ENCODE measurements around the gene ZNF639. TPM values are rescaled to one million over a fixed set of nuclear protein-coding genes. Genes with fewer than 3 reads are reported as not detected.
A peak's percentile ranks its signal among the peaks of the same experiment; 100 is the strongest.
"Not testable (repeated sequence)": the region's sequence is repeated elsewhere in the genome, so short reads cannot be mapped to it uniquely, and the experiment has no call there.

The ZNF639 gene, protein sequence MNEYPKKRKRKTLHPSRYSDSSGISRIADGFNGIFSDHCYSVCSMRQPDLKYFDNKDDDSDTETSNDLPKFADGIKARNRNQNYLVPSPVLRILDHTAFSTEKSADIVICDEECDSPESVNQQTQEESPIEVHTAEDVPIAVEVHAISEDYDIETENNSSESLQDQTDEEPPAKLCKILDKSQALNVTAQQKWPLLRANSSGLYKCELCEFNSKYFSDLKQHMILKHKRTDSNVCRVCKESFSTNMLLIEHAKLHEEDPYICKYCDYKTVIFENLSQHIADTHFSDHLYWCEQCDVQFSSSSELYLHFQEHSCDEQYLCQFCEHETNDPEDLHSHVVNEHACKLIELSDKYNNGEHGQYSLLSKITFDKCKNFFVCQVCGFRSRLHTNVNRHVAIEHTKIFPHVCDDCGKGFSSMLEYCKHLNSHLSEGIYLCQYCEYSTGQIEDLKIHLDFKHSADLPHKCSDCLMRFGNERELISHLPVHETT
- 37.1 and 41.4 TPM in 2 replicates for total RNA-seq

DNA sequence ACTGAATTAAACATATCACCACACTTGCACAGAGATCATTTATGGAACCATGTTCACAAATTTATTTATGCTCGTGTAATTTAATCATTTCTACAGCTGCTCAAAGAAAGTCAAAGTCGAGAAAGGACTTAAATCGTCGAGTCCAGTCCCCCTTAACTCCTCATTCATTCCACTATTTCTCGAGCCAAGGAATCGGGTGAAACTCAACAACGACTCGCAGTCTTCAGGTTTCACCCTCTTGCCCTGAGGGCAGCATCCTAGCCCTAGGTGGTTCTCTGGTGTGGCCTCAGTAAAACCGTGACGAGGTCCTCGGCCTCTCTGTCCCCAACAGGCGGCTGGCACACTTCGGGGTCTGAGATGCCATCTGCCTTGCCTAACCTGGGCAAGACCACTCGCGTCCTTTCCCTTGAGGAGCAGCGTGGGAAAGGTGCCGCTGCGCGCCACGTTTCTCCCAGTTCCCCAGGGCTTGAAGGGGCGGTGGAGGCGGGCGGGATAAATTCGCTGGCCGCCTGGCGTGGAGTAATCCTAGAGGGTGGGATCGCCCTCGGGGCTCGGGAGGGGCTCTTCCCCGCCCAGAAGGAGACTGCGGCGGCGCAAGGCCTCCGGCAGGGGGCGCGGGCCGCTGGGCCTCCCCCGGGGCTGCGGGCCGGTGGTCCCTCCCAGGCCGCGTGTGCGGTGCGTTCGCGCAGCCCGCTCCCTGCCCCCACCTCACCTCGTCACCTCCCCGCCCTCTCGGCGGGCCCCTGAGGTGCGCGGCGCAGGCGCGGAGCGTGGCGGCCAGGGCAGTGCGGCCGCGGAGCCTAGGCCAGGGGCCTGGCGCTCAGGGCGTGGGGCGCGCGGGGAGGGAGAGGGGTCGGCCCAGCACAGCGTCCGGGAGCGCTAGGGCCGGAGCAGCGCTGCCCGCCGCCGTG, at the start of gene ZNF639:
TSS of gene ZNF639 (plus strand) at position 746 of the 911 bp plus-strand sequence. CDS start 5,263 bp downstream, outside the sequence.
- H3K36me3 Mint-ChIP-seq (ENCODE audit: low read depth) = peaks cover 12% of the 10 kb centered on the region
- TF ChIP-seq, protein P1, sequence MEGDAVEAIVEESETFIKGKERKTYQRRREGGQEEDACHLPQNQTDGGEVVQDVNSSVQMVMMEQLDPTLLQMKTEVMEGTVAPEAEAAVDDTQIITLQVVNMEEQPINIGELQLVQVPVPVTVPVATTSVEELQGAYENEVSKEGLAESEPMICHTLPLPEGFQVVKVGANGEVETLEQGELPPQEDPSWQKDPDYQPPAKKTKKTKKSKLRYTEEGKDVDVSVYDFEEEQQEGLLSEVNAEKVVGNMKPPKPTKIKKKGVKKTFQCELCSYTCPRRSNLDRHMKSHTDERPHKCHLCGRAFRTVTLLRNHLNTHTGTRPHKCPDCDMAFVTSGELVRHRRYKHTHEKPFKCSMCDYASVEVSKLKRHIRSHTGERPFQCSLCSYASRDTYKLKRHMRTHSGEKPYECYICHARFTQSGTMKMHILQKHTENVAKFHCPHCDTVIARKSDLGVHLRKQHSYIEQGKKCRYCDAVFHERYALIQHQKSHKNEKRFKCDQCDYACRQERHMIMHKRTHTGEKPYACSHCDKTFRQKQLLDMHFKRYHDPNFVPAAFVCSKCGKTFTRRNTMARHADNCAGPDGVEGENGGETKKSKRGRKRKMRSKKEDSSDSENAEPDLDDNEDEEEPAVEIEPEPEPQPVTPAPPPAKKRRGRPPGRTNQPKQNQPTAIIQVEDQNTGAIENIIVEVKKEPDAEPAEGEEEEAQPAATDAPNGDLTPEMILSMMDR (IDR thresholded peaks at IDR 0.05) = peak; percentile 57
- peak within 1 kb of the TSS; percentile 87 for H3K4me3 Mint-ChIP-seq
- ATAC-seq (ENCODE audit: low read depth) (peak; percentile 88), DNase-seq (peak; percentile 89)
- no peaks in the 10 kb centered on the region for H3K9me3 Mint-ChIP-seq
- H3K27me3 Mint-ChIP-seq = no peaks in the 10 kb centered on the region
- H3K27ac Mint-ChIP-seq = peak within 1 kb of the TSS; percentile 89
- ChIA-PET CTCF (interaction anchor here (0.6 to 5.6 kb wide), 10 partner anchors 75 to 888 kb away, joined by 3 to 40 read pairs (median 6); partner anchors contain the start of gene ZMAT3), POLR2A (interaction anchor here (0.6 to 2.3 kb wide), 10 partner anchors 15 to 302 kb away, joined by 3 to 26 read pairs (median 3); partner anchors contain the start of genes ACTL6A and PIK3CA)
- intact Hi-C loops (cut with micrococcal nuclease) = loop anchor here (1.0 to 5.0 kb wide), 10 partner anchors 25 to 1590 kb away; partner anchors contain the start of genes ACTL6A, FXR1, GNB4 and MFN1
- peaks cover 36% of the 10 kb centered on the region for H3K4me1 Mint-ChIP-seq

DNA sequence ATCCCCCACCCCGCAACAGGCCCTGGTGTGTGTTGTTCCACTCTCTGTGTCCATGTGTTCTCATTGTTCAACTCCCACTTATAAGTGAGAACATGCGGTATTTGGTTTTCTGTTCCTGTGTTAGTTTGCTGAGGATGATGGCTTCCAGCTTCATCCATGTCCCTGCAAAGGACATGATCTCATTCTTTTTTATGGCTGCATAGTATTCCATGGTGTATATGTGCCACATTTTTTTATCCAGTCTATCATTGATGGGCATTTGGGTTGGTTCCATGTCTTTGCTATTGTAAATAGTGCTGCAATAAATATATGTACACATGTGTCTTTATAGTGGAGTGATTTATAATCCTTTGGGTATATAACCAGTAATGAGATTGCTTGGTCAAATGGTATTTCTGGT, 48.4 kb upstream of the ZNF639 start:
- H3K27ac Mint-ChIP-seq; intact Hi-C loops (cut with micrococcal nuclease); H3K36me3 Mint-ChIP-seq (ENCODE audit: low read depth); CTCF ChIA-PET; H3K27me3 Mint-ChIP-seq; POLR2A ChIA-PET; H3K4me3 Mint-ChIP-seq; H3K4me1 Mint-ChIP-seq; DNase-seq; ATAC-seq (ENCODE audit: low read depth); H3K9me3 Mint-ChIP-seq: not testable (repeated sequence)

DNA sequence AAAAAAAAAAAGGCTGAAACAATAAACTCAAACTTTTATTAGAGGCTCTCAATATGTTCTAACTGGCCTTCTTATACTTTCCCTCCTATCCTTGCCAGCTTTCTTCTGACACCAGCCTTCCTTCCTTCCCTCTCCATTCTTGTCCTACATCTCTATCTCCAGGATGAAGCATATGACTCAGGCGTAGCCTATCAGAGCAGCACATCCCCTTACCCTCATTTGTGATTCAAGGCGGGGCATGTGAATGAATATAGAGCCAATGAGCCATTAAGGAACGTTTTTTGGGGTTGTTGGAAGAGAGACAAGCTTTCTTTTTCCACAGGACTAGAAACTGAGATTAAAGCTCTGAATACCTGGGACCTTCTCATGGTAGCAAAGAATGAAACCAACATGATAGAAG, 46.8 kb upstream of the ZNF639 start:
- POLR2A ChIA-PET = interaction anchor here (0.7 kb wide), 1 partner anchor 10 kb away, joined by 7 read pairs; no protein-coding TSS in a partner anchor

DNA sequence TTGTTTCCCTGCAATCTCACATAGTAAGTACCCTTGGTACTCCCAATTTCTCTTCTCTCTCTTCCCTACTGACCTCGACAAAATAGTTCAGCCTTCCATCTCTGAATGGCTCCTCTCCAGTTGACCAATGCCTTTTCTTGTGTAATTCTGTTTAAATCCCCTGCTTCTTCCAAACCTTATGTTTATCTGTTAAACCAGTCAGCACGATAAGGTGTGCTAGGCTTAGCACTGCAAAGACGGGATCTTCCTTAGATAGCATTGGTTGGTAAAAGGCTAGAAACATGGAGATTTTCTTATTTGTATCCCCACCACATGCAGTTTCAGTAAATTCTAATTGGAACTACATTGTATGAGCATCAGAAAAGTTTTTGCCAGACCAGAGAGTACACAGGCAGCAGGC, 46.1 kb upstream of the ZNF639 start:
- TF ChIP-seq, protein P1 (IDR thresholded peaks at IDR 0.05) = no peak
- peaks cover 6% of the 10 kb centered on the region for H3K27me3 Mint-ChIP-seq
- no peak for ATAC-seq (ENCODE audit: low read depth)
- no peak overlapping the region for H3K27ac Mint-ChIP-seq
- no peaks in the 10 kb centered on the region for H3K4me1 Mint-ChIP-seq
- DNase-seq = no peak
- H3K9me3 Mint-ChIP-seq = no peaks in the 10 kb centered on the region
- POLR2A ChIA-PET = no interaction called here
- intact Hi-C loops (cut with micrococcal nuclease) = no loop called here
- H3K36me3 Mint-ChIP-seq (ENCODE audit: low read depth) = no peaks in the 10 kb centered on the region
- no peak overlapping the region for H3K4me3 Mint-ChIP-seq
- CTCF ChIA-PET = no interaction called here

More for the DNA sequence above, 46.8 kb upstream of the ZNF639 start:
- intact Hi-C loops (cut with micrococcal nuclease) = no loop called here
- TF ChIP-seq, protein P1 (IDR thresholded peaks at IDR 0.05) = no peak
- Mint-ChIP-seq H3K4me1 (no peaks in the 10 kb centered on the region), H3K27me3 (peaks cover 6% of the 10 kb centered on the region), H3K9me3 (no peaks in the 10 kb centered on the region), H3K36me3 (ENCODE audit: low read depth) (no peaks in the 10 kb centered on the region), H3K4me3 (no peak overlapping the region), H3K27ac (no peak overlapping the region)
- DNase-seq = no peak
- CTCF ChIA-PET = no interaction called here
- ATAC-seq (ENCODE audit: low read depth) = no peak

DNA sequence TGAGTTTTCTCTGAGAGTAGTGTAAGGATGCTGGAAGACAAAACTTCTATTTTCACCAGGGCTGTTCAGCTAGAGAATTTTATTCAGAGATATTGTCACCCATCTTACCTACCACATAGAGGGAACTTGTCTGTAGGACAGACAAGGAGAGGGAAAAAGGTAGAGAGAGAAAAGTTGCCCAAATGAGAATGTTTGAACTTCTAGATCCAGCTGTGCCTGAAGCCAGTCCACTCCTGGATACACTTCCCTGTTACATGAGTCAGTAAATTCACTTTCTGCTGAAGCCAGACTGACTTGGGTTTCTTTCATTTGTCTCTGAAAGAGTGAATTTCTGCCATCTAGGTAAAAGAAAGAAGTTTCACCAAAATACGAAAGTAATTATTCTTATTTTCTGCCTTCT, 44.7 kb upstream of the ZNF639 start:
- H3K27ac Mint-ChIP-seq = no peak overlapping the region
- H3K4me1 Mint-ChIP-seq = no peaks in the 10 kb centered on the region
- no peaks in the 10 kb centered on the region for H3K9me3 Mint-ChIP-seq
- CTCF ChIA-PET = no interaction called here
- ATAC-seq (ENCODE audit: low read depth) = no peak
- H3K36me3 Mint-ChIP-seq (ENCODE audit: low read depth) = no peaks in the 10 kb centered on the region
- intact Hi-C loops (cut with micrococcal nuclease) = no loop called here
- peaks cover 6% of the 10 kb centered on the region for H3K27me3 Mint-ChIP-seq
- DNase-seq = no peak
- H3K4me3 Mint-ChIP-seq = no peak overlapping the region
- TF ChIP-seq, protein P1 (IDR thresholded peaks at IDR 0.05) = no peak
- POLR2A ChIA-PET = no interaction called here
